ENCODE data around the gene ALG1.
"Not testable (repeated sequence)": the region's sequence is repeated elsewhere in the genome, so short reads cannot be mapped to it uniquely, and the experiment has no call there.

The ALG1 gene

DNA sequence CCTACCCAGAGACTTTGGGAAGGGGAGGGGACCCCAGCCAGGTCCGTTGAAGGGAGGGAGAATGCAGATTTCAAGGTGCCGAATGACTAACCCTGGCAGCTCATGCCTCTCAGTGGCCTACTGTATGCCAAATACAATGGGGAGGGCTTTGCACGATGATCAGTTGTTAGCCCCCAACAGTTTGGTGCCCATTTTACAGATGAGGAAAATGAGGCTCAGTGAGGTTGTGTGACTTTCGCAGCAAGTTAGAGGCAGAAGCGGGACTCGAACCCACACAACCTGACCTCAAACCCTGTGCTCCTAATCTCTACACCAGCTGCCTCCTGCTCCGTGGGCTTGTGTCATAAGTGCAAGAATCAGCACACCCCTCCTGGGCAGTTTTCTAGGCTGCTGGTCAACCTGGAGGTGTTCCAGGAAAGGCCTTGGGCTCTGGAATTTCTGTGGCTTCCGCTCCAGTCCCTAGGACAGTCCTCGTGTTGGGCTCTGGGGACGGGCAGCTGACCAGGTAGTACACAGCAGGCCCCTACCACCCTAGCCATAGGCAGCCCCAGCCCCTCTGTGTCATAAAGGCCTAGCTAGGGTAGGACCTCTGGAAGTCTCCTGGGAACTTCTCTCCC, 26.0 kb upstream of the ALG1 start:
- no peak for FAIRE-seq

DNA sequence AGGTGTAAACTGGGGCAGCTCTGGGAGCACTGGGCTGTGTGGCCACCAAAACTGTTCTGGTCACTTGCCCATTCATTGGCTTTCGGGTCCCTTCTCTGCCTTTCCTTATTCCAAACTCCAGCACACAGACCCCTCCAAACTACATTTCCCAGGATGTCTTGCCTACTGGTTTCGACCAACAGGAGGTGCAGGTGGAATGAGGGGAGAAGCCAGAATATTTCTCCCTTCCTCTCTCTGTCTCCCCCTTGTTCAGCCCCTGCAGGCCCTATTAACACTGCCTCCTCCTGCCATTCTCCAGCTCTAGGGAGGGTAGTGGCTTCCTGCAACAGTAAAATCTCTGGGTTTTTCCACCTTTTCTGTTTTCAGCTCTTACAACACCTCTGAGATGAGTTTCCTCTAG, 24.7 kb upstream of the ALG1 start:
- no peak for FAIRE-seq

DNA sequence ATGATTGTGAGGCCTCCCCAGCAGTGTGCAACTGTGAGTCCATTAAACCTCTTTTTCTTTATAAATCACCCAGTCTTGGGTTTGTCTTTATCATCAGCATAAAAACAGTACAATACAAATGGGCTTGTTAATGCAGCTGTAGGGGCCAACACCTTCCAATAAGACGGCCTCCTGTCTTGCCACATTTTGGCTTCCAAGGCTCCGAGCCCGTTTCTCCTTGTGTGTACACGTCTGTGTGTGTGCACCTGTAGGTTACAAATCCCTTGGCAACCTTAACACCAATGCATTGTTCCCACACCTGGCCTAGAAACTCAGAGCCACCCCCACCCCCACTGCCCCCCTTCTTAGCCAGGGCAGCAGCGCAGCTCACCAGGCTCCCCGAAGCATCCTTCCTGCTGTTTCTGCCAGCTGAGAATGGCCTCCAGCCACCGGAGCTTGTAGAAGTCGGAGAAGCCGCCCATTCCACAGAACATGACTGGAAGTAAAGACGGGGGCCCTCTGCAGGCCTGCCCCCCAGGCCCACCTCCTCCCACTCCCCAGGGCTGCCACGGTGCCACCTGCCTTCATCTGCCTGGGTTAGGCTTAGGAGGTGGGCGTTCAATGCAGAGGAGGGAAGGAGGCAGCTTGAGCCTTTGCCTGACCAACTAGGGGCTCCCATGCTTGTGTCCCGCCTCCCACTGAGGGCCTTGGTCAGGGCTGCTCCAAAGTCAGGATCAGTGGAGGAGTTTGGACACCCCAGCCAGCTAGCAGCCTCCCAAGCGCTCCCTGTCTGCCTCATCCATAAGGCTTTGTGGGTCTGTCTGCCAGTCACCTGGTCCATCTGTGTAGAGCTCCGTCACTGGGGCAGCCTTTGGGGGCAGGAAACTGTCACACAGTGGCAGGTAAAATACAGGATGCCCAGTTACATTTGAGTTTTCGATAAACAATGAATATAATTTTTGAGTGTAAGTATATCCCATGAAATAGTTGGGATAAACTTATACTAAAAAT, 16.5 kb upstream of the ALG1 start:
- FAIRE-seq: no peak

DNA sequence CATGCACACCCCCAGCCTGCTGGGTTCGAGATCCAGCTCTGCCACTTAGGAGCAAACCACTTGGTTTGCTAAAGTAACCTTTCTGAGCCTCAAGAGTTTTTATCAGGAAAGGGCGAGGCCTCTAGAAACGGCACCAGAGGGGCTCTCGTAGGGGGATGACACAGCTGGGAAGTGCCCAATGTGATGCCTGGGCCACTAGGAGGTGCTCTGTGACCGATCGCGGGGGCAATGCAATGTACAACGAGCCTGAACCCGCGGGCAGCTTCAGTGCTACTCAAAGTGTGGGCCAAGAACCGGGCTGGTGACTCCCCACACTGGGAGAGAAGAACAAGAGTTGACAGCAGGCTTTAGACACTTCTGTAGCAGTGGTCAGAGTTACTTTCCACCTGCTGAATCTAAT, 15.3 kb upstream of the ALG1 start:
- FAIRE-seq: no peak

DNA sequence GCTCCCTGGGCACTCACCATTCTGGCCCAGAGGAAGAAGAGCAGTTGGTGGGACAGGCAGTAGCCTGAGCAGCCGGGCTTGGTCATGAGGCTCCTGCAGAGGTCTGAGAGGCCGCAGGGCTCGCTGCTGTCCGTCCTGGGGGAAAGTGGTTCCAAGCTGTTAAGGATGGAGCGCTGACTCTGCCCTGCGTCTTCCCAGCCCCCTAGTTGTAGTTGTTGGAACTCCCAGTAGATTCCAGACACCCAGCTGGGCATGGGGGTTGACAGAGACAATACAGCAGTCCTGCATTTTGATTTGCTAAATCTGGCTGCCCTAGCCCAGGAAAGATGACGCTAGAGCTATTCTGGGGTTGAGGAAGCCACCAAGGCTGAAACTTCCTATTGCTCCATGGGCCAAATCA, 13.2 kb upstream of the ALG1 start:
- FAIRE-seq: no peak

DNA sequence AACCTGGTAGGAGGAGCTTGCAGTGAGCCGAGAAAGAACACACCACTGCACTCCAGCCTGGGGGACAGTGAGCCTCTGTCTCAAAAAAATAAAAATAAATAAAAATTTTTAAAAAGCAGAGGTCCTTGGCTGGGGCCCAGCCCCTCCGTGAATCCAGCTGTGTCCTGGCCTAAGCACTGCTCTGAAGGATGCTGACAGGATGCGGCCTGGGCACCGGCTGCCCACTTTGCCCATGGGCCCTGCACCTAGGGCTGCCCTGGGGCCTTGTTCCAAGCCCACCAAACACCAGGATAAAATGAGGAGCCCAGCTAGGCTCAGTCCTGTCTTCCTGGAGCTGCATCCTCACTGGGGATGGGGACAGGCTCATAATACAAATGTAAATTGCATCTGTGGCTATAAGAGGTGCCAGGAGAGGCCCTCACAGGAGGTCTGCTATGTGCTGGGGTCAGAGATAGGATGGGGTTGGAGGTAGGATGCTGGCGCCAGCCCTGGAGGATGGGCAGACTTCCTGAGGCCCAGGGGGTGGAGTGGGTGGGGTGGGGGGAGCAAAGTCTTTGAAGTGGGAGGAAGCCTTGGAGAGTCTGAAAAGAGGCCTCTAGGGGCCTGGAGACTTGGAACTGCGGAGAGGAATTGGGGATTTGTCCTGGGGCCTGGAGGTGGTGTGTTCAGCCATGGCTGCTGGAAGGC, 12.1 kb upstream of the ALG1 start:
- no peak for FAIRE-seq

DNA sequence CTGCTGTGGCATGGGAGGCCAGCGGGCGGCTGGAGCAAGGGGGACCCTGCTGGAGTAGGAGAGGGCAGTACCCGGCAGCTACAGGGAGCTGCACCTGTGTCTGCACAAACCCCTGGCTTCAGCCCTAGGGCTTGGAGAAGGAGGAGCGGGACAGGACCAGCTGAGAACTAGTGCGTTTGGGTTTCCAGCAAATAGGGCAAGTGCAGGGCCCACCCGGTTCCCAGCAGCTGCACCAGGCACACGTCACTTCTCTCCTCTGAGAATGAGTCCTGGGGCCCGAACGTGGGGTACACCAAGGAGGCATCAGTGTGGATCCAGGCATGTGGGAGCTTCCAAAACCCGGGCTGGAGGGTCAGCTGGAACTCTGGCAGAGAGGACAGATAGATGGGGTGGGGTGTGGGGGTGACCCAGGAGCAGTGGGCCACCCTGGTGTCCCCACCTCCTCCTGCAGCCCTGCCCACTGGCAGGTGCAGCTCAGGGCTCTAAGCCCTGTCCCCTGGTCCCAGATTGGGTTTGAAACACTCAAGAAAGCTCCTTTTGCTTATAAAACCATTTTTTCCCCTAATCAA, 11.5 kb upstream of the ALG1 start:
- FAIRE-seq: no peak

DNA sequence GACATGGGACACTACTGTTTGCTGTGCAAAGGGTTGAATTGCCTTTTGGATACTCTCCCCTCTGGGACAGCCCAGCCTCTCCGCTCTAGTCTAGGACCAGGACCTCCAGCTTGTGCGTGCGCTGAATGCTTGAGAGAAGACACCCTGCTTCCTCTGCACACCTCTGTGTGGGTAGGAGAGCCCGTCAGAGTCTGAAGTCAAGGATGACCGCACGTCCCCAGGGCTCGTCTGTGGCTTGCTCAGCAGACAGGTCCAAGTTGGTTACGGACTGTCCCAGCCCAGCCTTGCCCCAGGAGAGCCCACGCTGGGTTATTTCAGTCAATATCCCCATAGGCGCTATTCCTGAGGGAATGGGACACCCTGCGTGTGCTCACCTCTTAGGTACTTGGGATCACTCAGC, 9.6 kb upstream of the ALG1 start:
- FAIRE-seq: no peak

DNA sequence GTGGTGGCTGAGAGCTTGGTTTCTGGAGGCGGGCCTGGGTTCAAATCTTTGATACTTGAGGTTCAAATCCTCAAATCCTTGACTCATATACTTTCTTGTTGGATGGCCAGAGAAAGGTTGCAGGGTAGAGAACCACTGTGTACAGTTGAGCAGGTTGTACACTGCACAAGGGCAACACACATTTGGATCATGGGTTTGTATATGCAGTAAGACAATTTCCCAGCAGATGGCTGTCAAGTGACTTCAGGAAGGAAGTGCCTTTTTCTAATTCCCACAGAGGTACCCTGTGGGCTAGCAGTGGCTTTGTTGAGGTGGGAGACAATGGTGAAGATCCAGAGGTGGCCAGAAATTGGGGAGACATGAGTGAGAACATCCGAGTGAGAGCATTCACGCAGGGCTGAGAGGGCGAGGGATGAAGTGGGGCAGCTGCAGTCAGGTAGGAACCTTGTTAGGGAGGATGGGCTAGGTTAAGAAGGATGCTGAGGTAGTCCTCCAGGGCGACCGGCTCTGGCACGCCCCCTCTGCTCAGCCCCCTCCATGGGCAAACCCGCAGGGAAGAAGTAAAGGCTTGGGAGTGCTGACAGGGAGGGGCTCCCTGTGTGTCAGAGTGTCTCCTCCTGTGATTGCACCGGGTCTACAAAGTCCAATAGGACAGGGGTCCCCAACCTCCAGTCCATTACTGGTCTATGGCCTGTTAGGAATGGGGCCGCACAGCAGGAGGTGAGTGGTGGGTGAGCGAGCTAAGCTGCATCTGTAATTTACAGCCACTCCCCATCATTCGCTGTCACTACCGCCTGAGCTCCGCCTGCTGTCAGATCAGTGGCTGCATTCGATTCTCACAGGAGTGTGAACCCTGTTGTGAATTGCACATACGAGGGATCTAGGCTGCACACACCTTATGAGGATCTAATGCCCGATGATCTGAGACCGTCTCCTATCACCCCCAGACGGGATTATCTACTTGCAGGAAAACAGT, 8.6 kb upstream of the ALG1 start:
- no peak for FAIRE-seq

DNA sequence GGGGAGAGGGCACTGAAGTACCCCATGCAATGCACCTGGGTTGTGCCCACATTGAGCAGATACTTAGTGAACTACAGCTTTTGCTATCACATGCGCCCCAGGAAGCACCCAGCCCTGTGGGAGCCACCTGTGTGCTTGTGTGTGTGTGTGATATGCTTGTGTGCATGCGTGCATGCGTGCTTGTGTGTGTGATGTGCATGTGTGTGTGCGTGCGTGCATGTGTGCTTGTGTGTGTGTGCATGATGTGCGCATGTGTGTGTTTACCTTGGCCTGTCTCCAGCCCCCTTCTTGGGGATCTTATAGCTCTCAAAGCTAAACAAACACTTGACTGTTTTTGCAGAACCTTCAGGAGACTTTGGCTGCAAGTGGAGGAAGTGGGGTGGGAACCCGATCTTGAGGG, 6.7 kb upstream of the ALG1 start:
- FAIRE-seq: no peak

DNA sequence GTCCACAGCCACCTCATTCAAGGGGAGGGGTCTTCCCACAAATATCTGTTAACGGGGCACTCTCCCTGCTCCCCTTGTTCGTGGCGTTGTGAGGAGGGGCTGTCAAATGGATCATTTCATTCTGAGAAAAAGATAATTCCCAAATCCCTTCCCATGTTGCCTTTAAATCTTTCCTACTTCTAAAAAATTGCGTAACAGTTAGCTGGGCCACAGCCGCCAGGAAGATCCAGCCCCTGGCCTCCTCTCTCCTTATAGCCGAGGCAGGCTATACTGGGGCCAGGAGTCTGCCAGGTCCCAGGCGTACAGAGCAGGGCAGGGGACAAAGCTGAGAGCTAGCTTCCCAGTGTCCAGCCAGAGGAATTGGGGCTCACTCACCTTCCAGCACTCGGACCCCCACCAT, 6.3 kb upstream of the ALG1 start:
- no peak for FAIRE-seq

DNA sequence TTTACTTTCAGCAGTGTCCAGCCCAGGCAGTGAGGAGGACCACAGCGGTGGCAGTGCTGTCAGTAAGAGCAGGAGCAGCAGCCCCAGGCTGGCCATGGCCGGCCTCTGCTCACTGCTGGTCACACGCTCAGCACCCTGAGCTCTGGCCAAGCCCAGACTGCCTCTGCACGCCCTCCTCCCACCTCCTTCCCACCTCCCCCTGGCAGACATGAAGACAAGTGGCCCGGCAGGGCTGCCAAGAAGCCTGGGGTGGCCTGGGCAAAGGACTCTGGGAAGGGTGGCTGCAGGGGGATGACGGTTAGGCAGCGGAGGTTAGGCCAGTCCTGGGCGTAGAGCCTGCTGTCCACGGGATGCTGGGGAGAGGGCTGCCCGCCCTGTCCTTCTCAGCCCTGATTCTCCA, 5.8 kb upstream of the ALG1 start, which contains the start of gene C16orf89:
Gene C16orf89, minus strand, starts transcription at position 144 of the 400 bp plus-strand sequence. Its CDS starts 48 bp downstream, at position 96.
- FAIRE-seq: no peak

DNA sequence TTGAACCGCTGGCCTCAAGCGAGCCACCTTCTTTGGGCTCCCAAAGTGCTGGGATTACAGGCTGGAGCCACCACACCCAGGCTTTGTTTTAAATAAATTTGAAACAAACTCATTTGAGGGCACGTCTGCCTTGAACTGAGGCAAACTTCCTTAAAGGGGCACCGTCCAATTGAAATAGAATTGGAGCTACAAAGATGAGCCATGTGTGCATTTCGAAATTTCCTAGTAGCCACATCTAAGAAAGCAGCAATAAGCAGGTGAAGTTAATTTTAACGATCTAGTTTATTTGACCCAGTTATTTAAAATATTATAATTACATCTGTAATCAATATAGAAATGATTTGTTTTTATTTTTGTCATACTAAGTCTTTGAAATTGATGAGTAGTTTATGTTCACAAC, 5.1 kb upstream of the ALG1 start:
- FAIRE-seq: no peak

DNA sequence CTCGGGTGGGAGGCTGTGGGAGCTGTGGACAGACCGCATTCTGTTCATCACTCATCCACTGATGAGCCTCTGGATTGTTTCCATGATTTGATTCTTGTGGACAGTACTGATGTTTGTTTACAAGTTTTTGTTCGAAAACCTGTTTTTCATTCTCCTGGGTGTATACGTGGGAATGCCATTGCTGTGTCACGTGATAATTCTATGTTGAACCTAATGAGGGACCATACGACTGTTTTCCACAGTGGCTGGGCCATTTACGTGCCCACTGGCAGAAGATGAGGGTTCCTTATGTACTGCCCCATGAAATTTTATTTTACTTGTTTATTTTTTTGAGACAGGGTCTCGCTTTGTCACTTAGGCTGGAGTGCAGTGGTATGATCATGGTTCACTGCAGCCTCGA, 2.6 kb upstream of the ALG1 start:
- no peak for FAIRE-seq

DNA sequence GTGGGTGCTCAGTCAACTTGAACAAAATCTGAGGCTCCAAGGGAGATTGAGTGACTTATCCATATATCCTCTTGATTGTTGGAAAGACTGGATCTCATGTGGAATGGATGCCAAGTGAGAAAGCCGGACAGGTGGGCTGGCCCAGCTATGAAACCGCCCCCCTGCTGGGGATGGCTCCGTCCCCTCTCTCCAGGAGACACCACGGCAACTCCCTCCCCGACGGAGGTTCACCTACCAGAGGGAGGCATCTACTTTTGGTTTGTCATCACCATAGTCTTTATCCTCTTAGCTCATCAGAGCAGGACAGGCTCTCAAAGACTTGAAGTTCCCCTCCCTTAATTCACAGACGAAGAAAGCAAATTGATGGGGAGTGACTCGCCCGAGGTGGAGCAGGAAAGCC, 1.8 kb upstream of the ALG1 start:
- FAIRE-seq: no peak

DNA sequence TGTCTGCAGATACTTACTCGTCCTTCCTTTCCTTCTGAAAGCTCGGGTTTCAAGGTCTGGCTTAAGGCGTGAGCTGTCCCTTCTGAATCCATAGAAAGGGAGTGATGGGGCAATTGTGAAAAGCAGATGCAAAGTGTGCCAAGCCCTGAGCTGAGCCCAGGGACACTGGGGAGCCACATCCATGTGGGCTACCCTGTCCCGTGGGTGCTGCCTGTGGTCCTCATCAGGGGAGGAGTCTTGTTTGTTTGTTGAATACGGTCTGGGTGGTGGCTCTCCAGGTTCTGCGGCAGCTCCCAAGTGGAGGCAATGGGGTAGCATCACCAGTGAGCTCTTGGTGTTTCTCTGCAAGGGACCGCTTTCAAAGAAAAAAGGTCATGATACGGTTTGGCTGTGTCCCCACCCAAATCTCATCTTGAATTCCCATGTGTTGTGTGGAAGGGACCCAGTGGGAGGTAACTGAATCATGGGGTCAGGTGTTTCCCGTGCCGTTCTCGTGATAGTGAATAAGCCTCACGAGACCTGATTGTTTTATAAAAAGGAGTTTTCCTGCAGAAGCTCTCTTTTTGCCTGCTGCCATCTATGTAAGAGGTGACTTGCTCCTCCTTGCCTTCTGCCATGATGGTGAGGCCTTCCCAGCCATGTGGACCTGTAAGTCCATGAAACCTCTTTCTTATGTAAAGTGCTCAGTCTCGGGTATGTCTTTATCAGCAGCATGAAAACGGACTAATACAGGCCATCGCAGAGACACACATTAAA, 1.0 kb upstream of the ALG1 start:
- no peak for FAIRE-seq

DNA sequence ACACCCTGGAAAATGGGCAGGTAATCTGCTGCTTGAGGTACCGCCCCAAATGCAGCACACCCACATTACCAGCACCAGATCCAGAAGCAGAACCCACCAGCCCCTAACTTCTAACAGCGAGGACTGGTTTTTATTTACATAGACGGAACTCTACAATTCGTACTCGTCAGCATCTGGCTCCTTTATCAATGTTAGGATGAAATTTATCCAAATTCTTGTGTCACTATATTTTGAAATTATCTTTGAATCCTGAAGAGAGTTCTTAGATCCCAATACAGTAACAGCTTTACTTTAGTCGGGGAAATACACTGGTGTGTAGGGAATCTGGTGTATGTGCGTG, 332 bp upstream of the ALG1 start:
- FAIRE-seq: no peak

DNA sequence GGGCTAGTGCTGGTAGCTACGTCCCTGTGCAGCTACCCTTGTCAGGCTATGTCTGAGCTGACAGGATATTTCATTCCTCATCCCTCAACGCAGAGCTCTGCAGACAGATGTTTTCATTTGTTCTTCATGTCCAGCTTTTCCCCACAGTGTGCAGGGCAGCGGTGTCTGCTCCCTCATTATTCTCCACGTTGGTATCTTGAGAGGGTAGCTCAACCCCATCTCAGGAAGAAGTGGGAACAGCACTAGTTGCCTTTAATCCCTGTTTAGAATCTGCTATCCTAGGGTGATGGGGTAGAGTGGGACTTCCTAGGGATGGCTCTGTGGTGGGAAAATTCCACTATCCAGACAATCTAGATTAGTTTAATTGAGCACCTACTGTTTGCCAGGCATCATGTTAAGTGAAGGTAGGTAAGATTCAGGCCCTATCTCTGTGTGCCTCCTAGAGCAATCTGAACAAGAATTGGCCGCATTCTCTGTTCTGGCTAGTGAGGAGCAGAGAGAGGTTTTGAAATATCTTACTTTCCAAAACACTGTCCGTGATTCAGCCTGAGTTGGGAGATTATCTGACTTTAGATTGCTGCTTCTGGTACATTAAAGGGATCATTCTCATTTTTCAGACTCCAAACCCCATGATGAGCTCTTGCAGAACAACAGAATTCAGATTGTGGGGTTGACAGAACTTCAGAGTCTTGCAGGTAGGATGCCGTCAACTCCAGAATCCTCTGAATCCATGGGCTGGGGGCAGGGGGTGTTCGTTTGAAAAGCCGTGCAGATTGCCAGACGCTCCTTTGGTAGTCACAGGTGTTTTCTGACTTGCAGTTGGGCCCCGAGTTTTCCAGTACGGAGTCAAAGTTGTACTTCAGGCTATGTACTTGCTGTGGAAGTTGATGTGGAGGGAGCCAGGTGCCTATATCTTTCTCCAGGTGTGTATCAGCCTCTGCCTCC, 963 bp downstream of the ALG1 start:
- no peak for FAIRE-seq

DNA sequence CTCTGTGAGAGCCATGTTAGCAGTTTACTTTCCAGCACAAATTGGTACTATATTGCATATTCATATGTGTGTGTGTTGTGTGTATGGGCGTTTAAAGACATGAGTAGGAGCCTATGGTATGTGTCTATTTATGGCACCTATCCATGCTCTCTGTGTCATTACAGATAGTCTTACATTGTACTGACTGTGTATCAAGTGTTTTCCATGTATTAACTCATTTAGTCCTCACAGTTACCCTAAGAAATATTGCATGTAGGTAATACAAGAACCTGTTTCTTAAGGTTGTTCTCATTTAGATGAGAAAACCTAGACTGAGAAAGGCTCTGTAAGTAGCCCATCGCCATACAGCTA, 1.6 kb downstream of the ALG1 start:
- no peak for FAIRE-seq

DNA sequence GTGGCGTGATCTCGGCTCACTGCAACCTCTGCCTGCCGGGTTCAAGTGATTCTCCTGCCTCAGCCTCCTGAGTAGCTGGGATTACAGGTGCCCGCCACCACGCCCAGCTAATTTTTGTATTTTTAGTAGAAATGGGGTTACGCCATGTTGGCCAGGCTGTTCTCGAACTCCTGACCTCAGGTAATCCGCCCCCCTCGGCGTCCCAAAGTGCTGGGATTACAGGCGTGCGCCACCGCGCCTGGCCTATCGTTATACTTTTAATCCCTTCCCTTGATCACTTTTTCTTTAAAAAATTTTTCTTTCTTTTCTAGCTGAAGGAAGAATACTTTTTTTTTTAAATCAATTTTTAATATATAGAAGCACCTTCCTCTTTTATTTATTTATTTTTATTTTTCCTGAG, 2.1 kb downstream of the ALG1 start:
- FAIRE-seq: not testable (repeated sequence)
